Lower leg skin (tissue), 4 donors: ENCODE results near the gene SSH2. TPM values are rescaled to one million over a fixed set of nuclear protein-coding genes. Genes with fewer than 3 reads are reported as not detected.
"Not testable (repeated sequence)": the region's sequence is repeated elsewhere in the genome, so short reads cannot be mapped to it uniquely, and the experiment has no call there.

Experiments
- DNase-seq, 2 donors: peaks; one replicate each; pipeline ENCODE4 v3.0.0-alpha.2; 2019; ENCODE audit warnings: low spot score in 2 of 2
- H3K4me3 ChIP-seq: fragments of 200-600 bp; sonication (generic); 2 replicates; pipeline ENCODE4 v1.5.1; 2017; ENCODE audit warnings: mild to moderate bottlenecking, low read depth; ENCODE audit not compliant: poor library complexity, severe bottlenecking
- CTCF ChIP-seq, 3 donors: fragments of 450-650 bp; IDR thresholded peaks; one replicate each; pipeline ENCODE4 v1.5.1; 2016; ENCODE audit warnings: antibody characterized with exemption in 3 of 3, mild to moderate bottlenecking in 3 of 3, moderate library complexity in 2 of 3
- POLR2A ChIP-seq, 2 donors: fragments of 450-650 bp; IDR thresholded peaks; one replicate each; pipeline ENCODE4 v1.6.1; 2016 to 2017; ENCODE audit warnings: antibody characterized with exemption in 2 of 2, mild to moderate bottlenecking in 1 of 2, moderate library complexity in 1 of 2
- WGBS, 2 donors: methylation state at CpG; one replicate each; pipeline ENCODE4 v1.1.5; 2018; 5-methylcytosine and 5-hydroxymethylcytosine counted together
- intact Hi-C: fragments of 100-400 bp; cut with DNase I; formaldehyde crosslinking; loops from one replicate; pipeline ENCODE4 v1.15.0; 2023; ENCODE audit warnings: low total_unique reads
- total RNA-seq, 4 donors: library from RNA; depleted of rRNA; stranded (reverse); fragments of >200 nt; gene quantifications; one replicate each; pipeline ENCODE4 v1.1.0, GENCODE V29; 2016

Gene SSH2
- total RNA-seq, 4 donors from 2014 or later, result 10.0 to 20.3 (median 15.3) TPM

DNA sequence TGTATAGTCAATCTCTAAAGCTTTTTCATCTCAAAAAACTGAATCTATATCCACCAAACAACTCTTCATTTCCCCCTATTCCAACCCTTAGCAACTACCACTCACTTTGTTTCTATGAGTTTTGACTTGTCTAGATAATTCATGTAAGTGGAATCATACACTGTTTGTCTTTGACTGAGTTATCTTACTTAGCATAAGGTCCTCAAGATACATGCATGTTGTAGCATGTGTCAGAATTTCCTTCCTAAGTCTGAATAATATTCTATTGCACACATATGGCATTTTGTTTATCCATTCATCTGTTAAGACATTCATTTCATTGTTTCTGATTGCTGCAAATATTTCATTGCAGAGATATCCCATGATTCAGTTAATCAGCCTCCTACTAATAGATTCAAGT, 72.2 kb downstream of the SSH2 start:
- no peak overlapping the region for H3K4me3 ChIP-seq
- TF ChIP-seq CTCF (IDR thresholded peaks at IDR 0.05), result no peak
- TF ChIP-seq POLR2A (IDR thresholded peaks at IDR 0.05), result no peak
- no peak for DNase-seq
- intact Hi-C loops, result no loop called here

DNA sequence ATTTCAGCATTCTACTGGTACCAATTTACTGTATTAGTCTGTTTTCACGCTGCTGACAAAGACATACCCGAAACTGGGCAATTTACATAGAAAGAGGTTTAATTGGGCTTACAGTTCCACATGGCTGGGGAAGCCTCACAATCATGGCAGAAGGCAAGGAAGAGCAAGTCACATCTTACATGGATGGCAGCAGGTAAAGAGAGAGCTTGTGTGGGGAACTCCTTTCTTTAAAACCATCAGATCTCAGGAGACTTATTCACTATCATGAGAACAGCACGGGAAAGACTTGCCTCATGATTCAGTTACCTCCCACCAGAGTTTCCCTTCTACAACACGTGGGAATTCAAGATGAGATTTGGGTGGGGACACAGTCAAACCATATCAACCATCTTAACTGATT, 72.9 kb downstream of the SSH2 start:
- intact Hi-C loops, H3K4me3 ChIP-seq, DNase-seq: not testable (repeated sequence)
- 90 to 97% methylated on average over 4 of the region's 4 CpGs for WGBS, 2 donors

- H3K4me3 ChIP-seq, result no peak overlapping the region
- TF ChIP-seq POLR2A (IDR thresholded peaks at IDR 0.05) (no peak), CTCF (IDR thresholded peaks at IDR 0.05) (no peak)
- WGBS, 2 donors, result 72 to 75% methylated on average over 1 of the region's 1 CpG
- intact Hi-C loops, result no loop called here
- DNase-seq, result no peak
Observed at GRCh38 chr17:29855686-29856085, 74.3 kb downstream of the SSH2 start.

- TF ChIP-seq CTCF (IDR thresholded peaks at IDR 0.05) (no peak), POLR2A (IDR thresholded peaks at IDR 0.05) (no peak)
- WGBS, 2 donors, result 89 to 95% methylated on average over 3 of the region's 3 CpGs
- no peak overlapping the region for H3K4me3 ChIP-seq
- DNase-seq, result no peak
- intact Hi-C loops, result no loop called here
Observed at GRCh38 chr17:29848737-29849136, 81.3 kb downstream of the SSH2 start.

DNA sequence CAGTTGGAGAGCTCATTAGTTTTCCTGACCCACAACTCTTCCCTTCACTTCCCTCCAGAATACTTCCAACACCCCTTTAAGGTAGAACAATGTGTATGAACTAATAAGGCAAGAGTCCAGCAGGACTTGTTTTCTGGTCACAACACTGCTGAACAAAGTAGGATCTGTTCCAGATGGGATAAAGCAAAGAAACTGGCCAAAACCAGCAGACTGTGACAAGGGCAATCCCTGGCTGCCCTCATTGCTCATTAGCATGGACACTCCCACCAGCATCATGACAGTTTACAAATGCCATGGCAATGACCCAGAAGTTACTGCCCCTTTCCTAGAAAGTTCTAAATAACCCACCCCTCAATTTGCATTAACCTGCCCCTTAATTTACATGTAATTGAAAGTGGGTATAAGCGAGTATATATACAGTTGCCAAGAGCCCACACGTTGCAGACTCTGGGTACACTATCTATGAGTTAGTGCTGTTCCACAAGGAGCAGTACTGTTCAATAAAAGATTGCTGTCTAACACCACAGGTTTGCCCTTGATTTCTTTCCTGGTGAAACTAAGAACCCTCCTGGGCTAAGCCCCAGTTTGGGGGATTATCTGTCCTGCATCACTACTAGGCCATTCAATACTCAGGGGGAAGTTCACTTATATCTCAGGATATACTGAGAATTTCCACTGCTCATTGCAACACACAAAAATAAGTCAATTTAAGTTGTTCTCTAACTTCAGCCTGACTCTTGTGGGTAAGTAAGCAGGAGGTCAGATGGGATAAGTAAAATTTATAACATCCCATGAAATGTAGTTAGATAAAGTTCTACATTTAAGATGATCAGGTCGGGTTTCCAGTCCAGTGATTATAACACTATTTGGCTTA, 82.3 kb downstream of the SSH2 start:
- TF ChIP-seq POLR2A (IDR thresholded peaks at IDR 0.05), result no peak
- no peak for TF ChIP-seq CTCF (IDR thresholded peaks at IDR 0.05)
- WGBS, 2 donors, result 87 to 89% methylated on average over 3 of the region's 3 CpGs
- DNase-seq, result no peak
- H3K4me3 ChIP-seq, result no peak overlapping the region
- intact Hi-C loops, result no loop called here

- intact Hi-C loops, result no loop called here
- DNase-seq, result no peak
- WGBS, 2 donors, result 95 to 97% methylated on average over 3 of the region's 3 CpGs
- no peak for TF ChIP-seq POLR2A (IDR thresholded peaks at IDR 0.05)
- TF ChIP-seq CTCF (IDR thresholded peaks at IDR 0.05), result no peak
- no peak overlapping the region for H3K4me3 ChIP-seq
Observed at GRCh38 chr17:29847118-29847517, 82.9 kb downstream of the SSH2 start.
